Effector memory CD4-positive, alpha-beta T cell (primary cell): ENCODE data around the gene TTYH1.
A peak's percentile ranks its signal among the peaks of the same experiment; 100 is the strongest.

Experiments
- DNase-seq, 3 donors: peaks; one replicate each; pipeline ENCODE4 v3.0.0-alpha.2; 2020
- H3K27ac ChIP-seq: 2 replicates; pipeline ENCODE4 v1.7.0; 2013; ENCODE audit warnings: mild to moderate bottlenecking, low read length, moderate library complexity; ENCODE audit not compliant: insufficient read depth, poor library complexity, severe bottlenecking
- H3K27me3 ChIP-seq: replicated peaks from 2 replicates; pipeline ENCODE4 v1.7.0; 2013; ENCODE audit warnings: mild to moderate bottlenecking, low read length; ENCODE audit not compliant: insufficient read depth, control insufficient read depth, poor library complexity, severe bottlenecking
- H3K36me3 ChIP-seq: 2 replicates; pipeline ENCODE4 v1.7.0; 2013; ENCODE audit warnings: mild to moderate bottlenecking, low read length, moderate library complexity; ENCODE audit not compliant: control insufficient read depth, insufficient read depth
- H3K4me1 ChIP-seq: 2 replicates; pipeline ENCODE4 v1.7.0; 2013; ENCODE audit warnings: low read length, mild to moderate bottlenecking; ENCODE audit not compliant: control insufficient read depth, insufficient read depth, poor library complexity, severe bottlenecking
- H3K4me3 ChIP-seq: 2 replicates; pipeline ENCODE4 v1.7.0; 2013; ENCODE audit warnings: low read length, low read depth, mild to moderate bottlenecking; ENCODE audit not compliant: insufficient read depth, poor library complexity, severe bottlenecking
- H3K9me3 ChIP-seq: 2 replicates; pipeline ENCODE4 v1.7.0; 2013; ENCODE audit warnings: mild to moderate bottlenecking, low read length, moderate library complexity; ENCODE audit not compliant: control insufficient read depth

TTYH1 gene

DNA sequence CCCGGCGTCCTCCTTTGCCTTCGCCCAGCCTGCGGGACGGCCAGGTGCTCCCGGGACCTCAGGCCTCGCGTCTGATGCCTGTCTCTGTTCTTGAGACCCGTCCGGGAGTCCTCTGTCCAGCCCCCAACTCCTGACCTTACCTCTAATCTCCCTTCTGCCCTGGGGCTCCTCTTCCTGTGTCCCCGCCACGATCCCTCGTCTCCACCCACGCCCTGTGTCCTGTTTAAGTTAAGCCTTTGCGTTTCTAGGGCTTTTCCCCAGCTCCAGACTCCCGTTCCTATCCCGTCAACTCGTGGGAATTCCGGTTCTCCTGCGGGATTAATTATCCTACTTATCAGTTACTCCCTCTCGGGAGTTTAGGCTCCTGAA is 34.4 kb downstream of the TTYH1 start:
- no peak for DNase-seq
- H3K36me3 ChIP-seq: peaks cover 38% of the 10 kb centered on the region

DNA sequence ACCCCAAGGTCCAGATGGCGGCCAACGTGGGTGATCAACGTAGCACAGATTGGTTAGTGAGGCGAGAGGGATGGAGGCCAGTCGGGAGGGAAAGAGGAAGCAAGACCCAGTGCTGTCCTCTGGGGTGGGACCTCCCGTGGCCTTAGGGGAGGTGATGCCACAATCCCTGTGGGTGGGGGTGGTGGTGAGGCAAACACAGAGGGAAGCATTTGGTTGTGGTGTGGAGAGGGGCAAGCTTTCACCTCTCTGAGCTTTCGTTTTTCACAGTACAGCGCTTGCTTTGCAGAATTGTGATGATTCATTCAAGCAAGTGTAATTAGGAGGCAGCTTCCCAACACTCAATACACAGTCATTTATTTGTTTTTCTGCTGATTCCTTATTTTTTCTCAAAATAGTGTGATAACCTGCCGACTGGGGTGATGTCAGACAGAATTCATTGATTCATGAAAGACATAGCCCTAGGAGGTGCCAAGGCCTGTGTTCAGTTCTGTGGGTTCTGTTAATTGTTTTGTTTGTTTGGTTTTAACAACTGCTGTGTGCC is 36.1 kb downstream of the TTYH1 start:
- Histone ChIP-seq H3K4me1 (peaks cover 22% of the 10 kb centered on the region), H3K36me3 (peaks cover 56% of the 10 kb centered on the region), H3K9me3 (no peaks in the 10 kb centered on the region), H3K27me3 (no peaks in the 10 kb centered on the region), H3K4me3 (no peak overlapping the region), H3K27ac (peak overlapping the region; percentile 1)
- no peak for DNase-seq

More for the DNA sequence above, 34.4 kb downstream of the TTYH1 start:
- Histone ChIP-seq H3K27me3 (no peaks in the 10 kb centered on the region), H3K27ac (peak overlapping the region; percentile 95), H3K9me3 (no peaks in the 10 kb centered on the region), H3K4me1 (peaks cover 22% of the 10 kb centered on the region), H3K4me3 (peak overlapping the region; percentile 92)

DNA sequence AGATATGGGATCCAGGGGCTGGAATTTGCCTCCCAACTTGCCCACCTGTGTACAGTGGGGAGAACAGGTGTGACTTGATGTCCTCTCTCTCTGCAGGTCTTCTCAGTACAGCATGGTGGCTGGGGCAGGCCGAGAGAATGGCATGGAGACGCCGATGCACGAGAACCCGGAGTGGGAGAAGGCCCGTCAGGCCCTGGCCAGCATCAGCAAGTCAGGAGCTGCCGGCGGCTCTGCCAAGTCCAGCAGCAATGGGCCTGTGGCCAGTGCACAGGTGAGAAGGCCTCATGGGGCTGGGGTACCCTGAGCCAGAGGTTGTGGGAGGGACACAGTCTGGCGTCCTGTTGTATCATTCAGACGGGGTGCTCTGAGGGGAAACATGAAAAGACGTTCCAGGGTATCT is 36.7 kb downstream of the TTYH1 start:
- Histone ChIP-seq H3K27ac (no peak overlapping the region), H3K4me3 (no peak overlapping the region), H3K9me3 (no peaks in the 10 kb centered on the region), H3K4me1 (peaks cover 22% of the 10 kb centered on the region), H3K27me3 (no peaks in the 10 kb centered on the region), H3K36me3 (peaks cover 62% of the 10 kb centered on the region)
- no peak for DNase-seq

DNA sequence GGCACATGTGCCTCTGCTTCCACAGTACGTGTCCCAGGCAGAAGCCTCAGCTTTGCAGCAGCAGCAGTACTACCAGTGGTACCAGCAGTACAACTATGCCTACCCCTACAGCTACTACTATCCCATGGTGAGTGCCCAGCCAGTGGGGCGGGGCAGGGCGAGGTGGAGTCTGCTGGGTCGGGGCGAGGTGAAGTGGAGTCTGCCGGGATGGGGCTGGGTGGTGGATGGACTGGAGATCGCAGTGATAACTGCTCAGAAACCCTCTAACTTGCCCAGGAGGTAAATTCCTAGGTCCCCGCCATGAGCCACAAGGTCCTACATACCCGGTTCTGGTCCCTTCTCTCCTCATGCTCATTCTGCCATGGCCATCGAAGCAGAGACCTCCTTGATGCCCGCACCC is 37.4 kb downstream of the TTYH1 start:
- peaks cover 20% of the 10 kb centered on the region for H3K4me1 ChIP-seq
- no peak overlapping the region for H3K27ac ChIP-seq
- H3K36me3 ChIP-seq: peaks cover 68% of the 10 kb centered on the region
- no peak overlapping the region for H3K4me3 ChIP-seq
- no peak for DNase-seq
- no peaks in the 10 kb centered on the region for H3K27me3 ChIP-seq
- H3K9me3 ChIP-seq: no peaks in the 10 kb centered on the region

DNA sequence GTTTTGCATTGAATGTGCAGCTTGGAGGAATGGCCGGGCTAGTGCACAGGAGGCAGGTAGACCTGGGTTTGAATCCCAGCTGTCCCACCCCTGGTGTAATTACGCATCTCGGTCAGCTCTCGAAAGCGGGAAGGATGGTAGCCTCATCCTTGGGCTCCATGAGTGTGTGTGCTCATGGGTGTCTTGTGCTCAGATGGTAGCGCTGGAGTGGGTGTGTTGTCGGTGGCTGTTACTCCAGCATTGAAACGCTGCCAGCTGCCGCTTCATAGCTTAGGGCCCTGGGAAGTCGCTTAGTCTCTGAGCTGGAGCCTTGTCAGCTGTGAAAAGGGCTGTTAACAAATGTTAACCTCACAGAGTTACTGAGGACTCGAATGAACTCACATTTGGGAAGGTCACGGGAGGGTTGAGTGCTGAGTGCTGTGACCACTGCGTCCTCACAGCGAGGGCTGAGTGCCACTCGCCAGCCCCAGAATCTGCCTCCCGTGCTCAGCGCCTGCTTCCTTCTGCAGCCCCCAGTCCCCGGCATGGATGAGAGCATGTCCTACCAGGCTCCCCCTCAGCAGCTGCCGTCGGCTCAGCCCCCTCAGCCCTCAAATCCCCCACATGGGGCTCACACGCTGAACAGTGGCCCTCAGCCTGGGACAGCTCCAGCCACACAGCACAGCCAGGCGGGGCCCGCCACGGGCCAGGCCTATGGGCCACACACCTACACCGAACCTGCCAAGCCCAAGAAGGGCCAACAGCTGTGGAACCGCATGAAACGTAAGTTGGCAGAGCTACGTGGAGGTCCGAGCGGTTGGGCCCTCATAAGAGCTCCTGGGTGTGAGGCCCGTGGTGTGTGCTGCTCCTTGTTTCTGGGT is 38.9 kb downstream of the TTYH1 start:
- Histone ChIP-seq H3K4me1 (peaks cover 15% of the 10 kb centered on the region), H3K36me3 (peaks cover 83% of the 10 kb centered on the region)

DNA sequence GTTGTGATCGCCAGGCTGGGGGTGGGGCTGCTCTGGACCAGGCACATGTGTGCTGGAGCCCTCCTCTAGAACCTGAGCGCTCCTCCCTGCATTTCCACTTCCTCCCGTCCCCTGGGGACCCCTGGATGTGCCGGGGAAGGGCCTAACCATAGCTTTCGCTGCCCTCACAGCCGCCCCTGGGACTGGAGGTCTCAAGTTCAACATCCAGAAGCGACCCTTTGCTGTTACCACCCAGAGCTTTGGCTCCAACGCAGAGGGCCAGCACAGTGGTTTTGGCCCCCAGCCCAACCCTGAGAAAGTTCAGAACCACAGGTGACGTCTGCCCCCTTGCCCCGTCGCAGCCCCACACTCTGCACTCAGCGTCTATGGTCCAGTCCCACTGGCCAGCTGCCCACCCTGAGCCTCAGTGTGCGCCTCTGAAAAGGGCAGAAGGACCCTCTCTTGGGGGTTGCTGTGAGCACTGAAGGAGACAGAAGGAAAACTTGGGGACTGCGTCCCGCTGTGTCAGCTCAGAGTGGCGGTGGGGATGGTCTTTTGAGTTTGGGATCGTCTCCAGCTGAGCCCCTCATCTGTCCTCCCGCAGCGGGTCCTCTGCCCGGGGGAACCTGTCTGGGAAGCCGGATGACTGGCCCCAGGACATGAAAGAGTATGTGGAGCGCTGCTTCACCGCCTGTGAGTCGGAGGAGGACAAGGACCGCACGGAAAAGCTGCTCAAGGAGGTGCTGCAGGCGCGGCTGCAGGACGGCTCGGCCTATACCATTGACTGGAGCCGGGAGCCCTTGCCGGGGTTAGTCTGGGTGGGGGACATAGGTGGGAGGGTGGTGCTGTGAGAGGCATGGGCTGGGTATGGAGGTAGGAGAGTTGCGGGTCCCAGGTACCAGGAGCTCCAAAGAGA is 39.8 kb downstream of the TTYH1 start:
- H3K4me3 ChIP-seq: no peak overlapping the region
- no peak overlapping the region for H3K27ac ChIP-seq
- no peak for DNase-seq
- H3K36me3 ChIP-seq: peaks cover 92% of the 10 kb centered on the region
- H3K27me3 ChIP-seq: no peaks in the 10 kb centered on the region
- H3K4me1 ChIP-seq: peaks cover 10% of the 10 kb centered on the region
- no peaks in the 10 kb centered on the region for H3K9me3 ChIP-seq

More for the DNA sequence above, 38.9 kb downstream of the TTYH1 start:
- Histone ChIP-seq H3K9me3 (no peaks in the 10 kb centered on the region), H3K4me3 (no peak overlapping the region), H3K27ac (no peak overlapping the region), H3K27me3 (no peaks in the 10 kb centered on the region)
- no peak for DNase-seq

DNA sequence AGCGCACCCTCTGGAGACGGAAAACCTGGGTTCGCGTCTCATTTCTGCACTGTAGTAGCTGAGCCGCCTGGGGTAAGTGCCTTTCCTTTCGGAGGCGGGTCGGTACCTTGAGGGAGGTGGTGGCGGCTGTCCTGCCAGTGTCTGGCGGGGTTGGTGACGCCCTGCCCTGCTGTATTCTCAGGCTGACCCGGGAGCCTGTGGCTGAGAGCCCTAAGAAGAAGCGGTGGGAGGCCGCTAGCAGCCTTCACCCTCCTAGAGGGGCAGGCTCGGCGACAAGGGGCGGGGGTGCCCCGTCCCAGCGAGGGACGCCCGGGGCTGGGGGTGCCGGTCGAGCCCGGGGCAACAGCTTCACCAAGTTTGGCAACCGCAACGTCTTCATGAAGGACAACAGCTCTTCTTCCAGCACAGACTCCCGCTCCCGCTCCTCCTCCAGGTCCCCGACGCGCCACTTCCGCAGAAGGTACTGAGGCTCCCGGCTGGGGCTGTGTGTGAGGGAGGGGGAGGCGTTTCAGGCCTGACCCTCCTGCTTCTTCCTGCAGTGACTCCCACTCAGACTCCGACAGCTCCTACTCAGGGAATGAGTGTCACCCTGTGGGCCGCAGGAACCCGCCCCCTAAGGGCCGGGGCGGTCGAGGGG is 40.6 kb downstream of the TTYH1 start:
- H3K9me3 ChIP-seq: no peaks in the 10 kb centered on the region
- no peak overlapping the region for H3K4me3 ChIP-seq
- no peak overlapping the region for H3K27ac ChIP-seq
- H3K36me3 ChIP-seq: peaks cover 98% of the 10 kb centered on the region
- peaks cover under 1% of the 10 kb centered on the region for H3K4me1 ChIP-seq
- H3K27me3 ChIP-seq: no peaks in the 10 kb centered on the region
- no peak for DNase-seq

DNA sequence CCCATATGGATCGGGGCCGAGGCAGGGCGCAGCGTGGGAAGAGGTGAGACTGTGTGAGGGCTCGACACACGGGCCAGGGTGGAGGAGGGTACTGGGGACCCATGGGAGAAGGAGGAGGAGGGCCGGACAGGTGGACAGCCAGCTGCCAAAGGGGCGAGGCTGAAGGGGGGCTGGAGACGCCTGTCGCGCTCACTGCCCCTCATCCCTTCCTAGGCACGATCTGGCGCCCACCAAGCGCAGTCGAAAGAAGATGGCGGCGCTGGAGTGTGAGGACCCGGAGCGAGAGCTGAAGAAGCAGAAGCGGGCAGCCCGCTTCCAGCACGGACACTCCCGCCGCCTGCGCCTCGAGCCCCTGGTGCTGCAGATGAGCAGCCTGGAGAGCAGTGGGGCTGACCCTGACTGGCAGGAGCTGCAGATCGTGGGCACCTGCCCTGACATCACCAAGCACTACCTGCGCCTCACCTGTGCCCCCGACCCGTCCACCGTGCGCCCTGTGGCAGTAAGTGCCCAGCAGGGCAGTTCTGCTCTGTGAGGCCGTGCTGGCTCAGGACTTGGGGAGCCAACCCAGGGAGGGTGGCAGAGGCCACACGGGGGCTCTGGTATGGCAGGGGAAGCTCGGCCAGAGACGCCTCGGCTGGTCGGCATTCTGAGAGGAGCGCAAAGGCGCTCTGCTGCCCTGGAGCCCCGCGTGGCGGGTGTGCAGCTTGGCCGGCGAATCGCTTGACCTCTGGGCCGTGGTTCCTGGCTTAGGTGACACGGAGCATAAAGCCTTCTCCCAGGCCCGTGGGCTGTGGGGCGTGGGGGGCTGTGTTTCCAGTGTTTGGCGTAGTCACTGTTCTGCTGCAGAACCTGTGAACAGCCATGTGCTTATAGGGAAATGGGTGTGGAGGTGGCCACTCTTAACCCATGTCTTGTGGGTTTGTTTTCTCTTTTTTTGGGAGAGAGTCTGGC is 41.4 kb downstream of the TTYH1 start:
- Histone ChIP-seq H3K36me3 (peaks cover 97% of the 10 kb centered on the region), H3K9me3 (no peaks in the 10 kb centered on the region), H3K27me3 (no peaks in the 10 kb centered on the region), H3K4me1 (no peaks in the 10 kb centered on the region), H3K27ac (no peak overlapping the region), H3K4me3 (no peak overlapping the region)
- no peak for DNase-seq
